ENCODE measurements around the gene BOD1.

The BOD1 gene

DNA sequence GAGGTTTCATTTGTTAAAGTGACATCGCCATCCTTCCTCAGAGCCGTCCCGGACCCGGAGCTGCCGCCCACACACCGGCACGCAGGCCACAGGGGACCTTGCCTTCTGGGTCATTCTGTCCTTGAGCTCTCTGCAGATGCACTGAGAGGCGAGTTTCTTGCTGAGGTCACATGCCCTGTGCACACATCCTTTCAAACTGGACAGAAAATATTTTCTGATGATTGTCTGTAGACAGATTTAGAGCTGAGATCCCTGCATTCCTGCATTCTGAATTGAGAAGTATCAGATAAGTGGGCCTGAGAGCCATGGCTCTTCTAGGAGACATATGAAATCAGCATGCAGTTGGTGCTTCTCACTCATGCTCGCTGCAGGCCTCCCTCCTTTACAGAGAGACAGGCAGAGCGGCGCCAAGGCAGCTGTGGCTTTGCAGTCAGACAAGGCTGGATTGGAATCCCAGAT lies 25.4 kb downstream of the BOD1 start:
- TF ChIP-seq CEBPB (IDR thresholded peaks at IDR 0.05) = no peak
- no peak for TF ChIP-seq CREB1 (IDR thresholded peaks at IDR 0.05; ENCODE audit: low read depth)
- TF ChIP-seq TEAD4 (IDR thresholded peaks at IDR 0.05) = no peak
- TF ChIP-seq, protein P1, sequence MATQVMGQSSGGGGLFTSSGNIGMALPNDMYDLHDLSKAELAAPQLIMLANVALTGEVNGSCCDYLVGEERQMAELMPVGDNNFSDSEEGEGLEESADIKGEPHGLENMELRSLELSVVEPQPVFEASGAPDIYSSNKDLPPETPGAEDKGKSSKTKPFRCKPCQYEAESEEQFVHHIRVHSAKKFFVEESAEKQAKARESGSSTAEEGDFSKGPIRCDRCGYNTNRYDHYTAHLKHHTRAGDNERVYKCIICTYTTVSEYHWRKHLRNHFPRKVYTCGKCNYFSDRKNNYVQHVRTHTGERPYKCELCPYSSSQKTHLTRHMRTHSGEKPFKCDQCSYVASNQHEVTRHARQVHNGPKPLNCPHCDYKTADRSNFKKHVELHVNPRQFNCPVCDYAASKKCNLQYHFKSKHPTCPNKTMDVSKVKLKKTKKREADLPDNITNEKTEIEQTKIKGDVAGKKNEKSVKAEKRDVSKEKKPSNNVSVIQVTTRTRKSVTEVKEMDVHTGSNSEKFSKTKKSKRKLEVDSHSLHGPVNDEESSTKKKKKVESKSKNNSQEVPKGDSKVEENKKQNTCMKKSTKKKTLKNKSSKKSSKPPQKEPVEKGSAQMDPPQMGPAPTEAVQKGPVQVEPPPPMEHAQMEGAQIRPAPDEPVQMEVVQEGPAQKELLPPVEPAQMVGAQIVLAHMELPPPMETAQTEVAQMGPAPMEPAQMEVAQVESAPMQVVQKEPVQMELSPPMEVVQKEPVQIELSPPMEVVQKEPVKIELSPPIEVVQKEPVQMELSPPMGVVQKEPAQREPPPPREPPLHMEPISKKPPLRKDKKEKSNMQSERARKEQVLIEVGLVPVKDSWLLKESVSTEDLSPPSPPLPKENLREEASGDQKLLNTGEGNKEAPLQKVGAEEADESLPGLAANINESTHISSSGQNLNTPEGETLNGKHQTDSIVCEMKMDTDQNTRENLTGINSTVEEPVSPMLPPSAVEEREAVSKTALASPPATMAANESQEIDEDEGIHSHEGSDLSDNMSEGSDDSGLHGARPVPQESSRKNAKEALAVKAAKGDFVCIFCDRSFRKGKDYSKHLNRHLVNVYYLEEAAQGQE (IDR thresholded peaks at IDR 0.05; ENCODE audit: low read depth) = no peak
- TF ChIP-seq ZBTB7A (IDR thresholded peaks at IDR 0.05; ENCODE audit: low read depth) = no peak
- no peak for TF ChIP-seq EP300 (IDR thresholded peaks at IDR 0.05; ENCODE audit: borderline replicate concordance)
- TF ChIP-seq YY1 (IDR thresholded peaks at IDR 0.05; ENCODE audit: low read depth) = no peak
- TF ChIP-seq TCF12 (IDR thresholded peaks at IDR 0.05; ENCODE audit: low read depth) = no peak
- TF ChIP-seq FOXM1 (IDR thresholded peaks at IDR 0.05; ENCODE audit: borderline replicate concordance, low read depth) = no peak
- TF ChIP-seq NFIC (IDR thresholded peaks at IDR 0.05) = no peak
- TF ChIP-seq TAF1 (IDR thresholded peaks at IDR 0.05; ENCODE audit: low read depth) = no peak

GRCh38 chr5:173590436-173591055 lies 25.9 kb downstream of the BOD1 start:
- no peak for TF ChIP-seq NFIC (IDR thresholded peaks at IDR 0.05)
- TF ChIP-seq, protein P1 (IDR thresholded peaks at IDR 0.05; ENCODE audit: low read depth) = no peak
- TF ChIP-seq EGR1 (IDR thresholded peaks at IDR 0.05) = no peak
- TF ChIP-seq TEAD4 (IDR thresholded peaks at IDR 0.05) = no peak
- no peak for TF ChIP-seq TAF1 (IDR thresholded peaks at IDR 0.05; ENCODE audit: low read depth)
- no peak for TF ChIP-seq RAD21 (IDR thresholded peaks at IDR 0.05; ENCODE audit: low read depth)
- TF ChIP-seq, protein P2, sequence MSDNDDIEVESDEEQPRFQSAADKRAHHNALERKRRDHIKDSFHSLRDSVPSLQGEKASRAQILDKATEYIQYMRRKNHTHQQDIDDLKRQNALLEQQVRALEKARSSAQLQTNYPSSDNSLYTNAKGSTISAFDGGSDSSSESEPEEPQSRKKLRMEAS (IDR thresholded peaks at IDR 0.05) = no peak
- no peak for TF ChIP-seq YY1 (IDR thresholded peaks at IDR 0.05; ENCODE audit: low read depth)

DNA sequence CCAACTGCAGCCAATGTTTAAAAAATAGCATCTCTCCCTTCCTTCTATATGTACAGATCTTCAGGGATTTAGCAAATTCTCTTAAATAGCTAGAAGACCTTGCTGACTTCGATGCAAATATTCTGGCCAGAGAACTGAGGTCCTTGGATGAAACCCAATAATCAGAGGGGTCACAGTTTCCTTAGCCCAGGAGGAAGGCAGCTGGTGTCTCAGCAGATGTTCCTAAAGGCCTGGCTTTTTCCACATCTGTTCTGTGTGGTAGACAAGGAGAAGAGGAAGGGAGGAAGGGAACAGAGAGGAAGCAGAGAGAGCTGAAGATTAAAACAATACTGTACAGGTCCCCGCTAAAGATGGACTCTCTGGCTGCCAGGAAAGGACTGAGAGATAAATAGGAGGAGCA lies 33.1 kb downstream of the BOD1 start:
- no peak for TF ChIP-seq FOXM1 (IDR thresholded peaks at IDR 0.05; ENCODE audit: borderline replicate concordance, low read depth)
- TF ChIP-seq CREB1 (IDR thresholded peaks at IDR 0.05; ENCODE audit: low read depth) = no peak
- no peak for TF ChIP-seq USF1 (IDR thresholded peaks at IDR 0.05)
- no peak for TF ChIP-seq YY1 (IDR thresholded peaks at IDR 0.05; ENCODE audit: low read depth)
- no peak for TF ChIP-seq EP300 (IDR thresholded peaks at IDR 0.05; ENCODE audit: borderline replicate concordance)
- TF ChIP-seq TAF1 (IDR thresholded peaks at IDR 0.05; ENCODE audit: low read depth) = no peak
- TF ChIP-seq RAD21 (IDR thresholded peaks at IDR 0.05; ENCODE audit: low read depth) = no peak
- no peak for TF ChIP-seq CEBPB (IDR thresholded peaks at IDR 0.05)
- TF ChIP-seq TEAD4 (IDR thresholded peaks at IDR 0.05) = no peak
- TF ChIP-seq TCF12 (IDR thresholded peaks at IDR 0.05; ENCODE audit: low read depth) = no peak
- TF ChIP-seq NFIC (IDR thresholded peaks at IDR 0.05) = no peak
- TF ChIP-seq, protein P1 (IDR thresholded peaks at IDR 0.05; ENCODE audit: low read depth) = no peak
- TF ChIP-seq, protein P2 (IDR thresholded peaks at IDR 0.05) = no peak
- no peak for TF ChIP-seq ZBTB7A (IDR thresholded peaks at IDR 0.05; ENCODE audit: low read depth)
- no peak for TF ChIP-seq EGR1 (IDR thresholded peaks at IDR 0.05)

DNA sequence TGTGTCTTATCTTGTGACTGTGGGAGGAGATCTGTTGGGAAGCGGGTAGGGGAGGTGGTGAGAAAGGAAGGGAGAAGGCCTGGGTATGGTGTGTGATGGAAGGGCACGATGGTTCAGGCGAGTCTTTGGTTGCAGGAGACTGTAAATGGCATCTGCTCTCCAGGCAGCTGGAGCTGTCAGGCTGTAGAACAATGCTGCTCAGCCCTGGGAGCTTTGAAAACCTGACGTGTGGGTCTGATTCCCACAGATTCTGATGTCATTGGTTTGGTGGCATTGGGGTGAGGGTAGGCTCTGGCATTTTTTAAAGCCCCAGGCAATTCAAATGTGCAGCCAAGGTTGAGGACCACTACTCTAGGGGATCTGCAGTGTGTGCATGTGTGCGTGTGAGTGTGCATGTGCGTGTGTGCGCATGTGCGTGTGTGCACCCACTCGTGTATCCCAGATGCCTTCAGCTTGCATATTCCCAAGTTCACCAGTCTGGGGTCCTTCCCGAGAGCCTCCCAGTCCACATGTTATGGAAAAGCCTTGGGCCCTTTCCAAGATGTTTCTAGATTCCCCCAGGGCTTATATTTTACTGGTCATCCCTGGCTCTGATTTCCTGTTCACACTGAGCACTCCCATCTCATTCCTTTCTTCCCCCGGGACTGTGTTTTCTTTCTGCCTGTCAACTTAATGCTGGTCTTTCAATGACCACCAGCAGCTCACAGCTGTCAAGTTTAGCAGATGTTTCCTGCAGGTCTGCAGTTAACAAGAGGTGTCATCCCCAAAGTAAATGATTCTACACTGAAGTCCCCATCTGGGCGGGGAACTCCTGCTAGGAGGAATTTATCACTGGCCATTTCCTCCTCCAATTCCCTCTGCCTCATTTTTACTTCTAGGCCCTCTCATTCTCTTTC lies 34.0 kb downstream of the BOD1 start:
- TF ChIP-seq EP300 (IDR thresholded peaks at IDR 0.05; ENCODE audit: borderline replicate concordance) (no peak), EGR1 (IDR thresholded peaks at IDR 0.05) (no peak), ZBTB7A (IDR thresholded peaks at IDR 0.05; ENCODE audit: low read depth) (no peak), TCF12 (IDR thresholded peaks at IDR 0.05; ENCODE audit: low read depth) (no peak), TEAD4 (IDR thresholded peaks at IDR 0.05) (no peak), RAD21 (IDR thresholded peaks at IDR 0.05; ENCODE audit: low read depth) (no peak), USF1 (IDR thresholded peaks at IDR 0.05) (no peak), YY1 (IDR thresholded peaks at IDR 0.05; ENCODE audit: low read depth) (no peak), CEBPB (IDR thresholded peaks at IDR 0.05) (no peak), CREB1 (IDR thresholded peaks at IDR 0.05; ENCODE audit: low read depth) (no peak), NFIC (IDR thresholded peaks at IDR 0.05) (no peak), FOXM1 (IDR thresholded peaks at IDR 0.05; ENCODE audit: borderline replicate concordance, low read depth) (no peak), TAF1 (IDR thresholded peaks at IDR 0.05; ENCODE audit: low read depth) (no peak)
- TF ChIP-seq, protein P1 (IDR thresholded peaks at IDR 0.05; ENCODE audit: low read depth) = no peak
- TF ChIP-seq, protein P2 (IDR thresholded peaks at IDR 0.05) = no peak
